SK-N-MC (cell line): ENCODE results near the gene MAML3.

ENCODE experiments used
- DNase-seq: peaks from one replicate; pipeline ENCODE4 v3.0.0-alpha.2; 2011; ENCODE audit warnings: low read depth, low spot score
- H3K27ac ChIP-seq: fragments of 200-600 bp; sonication (generic); 2 replicates; pipeline ENCODE4 v1.5.1; 2016; ENCODE audit warnings: mixed run types
- H3K36me3 ChIP-seq: fragments of 200-600 bp; sonication (generic); 2 replicates; pipeline ENCODE4 v1.6.1; 2017; ENCODE audit warnings: antibody characterized with exemption, low read length, mixed read lengths; ENCODE audit not compliant: insufficient read depth
- H3K4me3 ChIP-seq: fragments of 200-600 bp; sonication (generic); 2 replicates; pipeline ENCODE4 v1.5.1; 2016
- H3K9ac ChIP-seq: fragments of 200-600 bp; sonication (generic); 2 replicates; pipeline ENCODE4 v1.8.0; 2017; ENCODE audit warnings: mixed run types, mixed read lengths; ENCODE audit not compliant: insufficient read length
- H3K9me3 ChIP-seq: fragments of 200-600 bp; sonication (generic); 2 replicates; pipeline ENCODE4 v1.6.1; 2017; ENCODE audit warnings: low read depth, mild to moderate bottlenecking, antibody characterized with exemption, low read length, moderate library complexity, mixed read lengths
- EZH2 ChIP-seq: fragments of 200-600 bp; sonication (generic); IDR thresholded peaks from one replicate; pipeline ENCODE4 v1.6.1; 2017; ENCODE audit warnings: antibody characterized with exemption
- FOXP2 ChIP-seq: optimal IDR thresholded peaks from 2 replicates; pipeline ENCODE3; 2011; ENCODE audit warnings: mild to moderate bottlenecking, moderate library complexity; ENCODE audit not compliant: insufficient read depth; ENCODE audit errors: extremely low read length, control extremely low read depth
- POLR2AphosphoS5 ChIP-seq: IDR thresholded peaks from 2 replicates; pipeline ENCODE4 v1.6.1; 2012; ENCODE audit warnings: mild to moderate bottlenecking, low read depth, low read length, borderline replicate concordance

MAML3 gene

DNA sequence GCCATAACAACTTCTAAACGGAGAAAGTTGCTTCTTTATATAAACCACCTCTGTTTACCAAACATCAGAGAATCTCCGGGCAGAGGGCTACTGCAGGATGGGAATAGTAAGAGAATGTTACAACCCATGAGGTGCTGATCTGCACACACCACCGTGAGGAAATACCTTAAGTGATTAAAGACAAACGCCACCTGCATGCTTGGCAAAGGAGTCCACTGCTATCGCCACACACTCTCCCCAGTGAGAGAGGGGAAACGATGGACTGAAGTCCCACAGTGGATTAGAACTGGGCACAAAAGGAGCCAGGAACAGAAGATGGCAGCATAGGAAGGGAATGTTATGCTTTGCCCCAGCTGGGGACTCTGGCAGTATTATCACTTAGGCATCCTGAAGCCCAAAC is 15.6 kb downstream of the MAML3 start:
- no peak for DNase-seq
- H3K4me3 ChIP-seq: no peak overlapping the region
- no peak overlapping the region for H3K9ac ChIP-seq
- TF ChIP-seq EZH2: no peak
- no peak for TF ChIP-seq FOXP2
- no peak for TF ChIP-seq POLR2AphosphoS5
- no peaks in the 10 kb centered on the region for H3K36me3 ChIP-seq
- H3K9me3 ChIP-seq: no peaks in the 10 kb centered on the region
- no peak overlapping the region for H3K27ac ChIP-seq

DNA sequence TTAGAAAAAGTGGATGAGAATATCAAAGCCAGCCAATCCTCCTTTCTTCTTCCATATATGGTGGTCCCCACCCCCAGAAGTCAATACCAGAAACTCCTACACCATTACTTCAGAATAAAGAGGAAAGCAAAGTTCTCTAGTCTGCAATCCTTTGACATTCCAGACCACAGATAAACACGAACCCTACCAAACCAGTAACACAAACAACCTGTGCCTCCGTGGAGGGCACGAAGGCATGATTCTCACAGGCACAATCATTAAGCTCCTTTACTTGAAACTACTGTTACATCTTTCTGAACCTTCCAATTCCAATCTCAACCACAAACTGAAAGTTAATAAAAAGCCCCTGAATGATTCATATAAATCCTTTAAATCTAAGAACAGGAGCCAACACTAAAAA is 16.3 kb downstream of the MAML3 start:
- TF ChIP-seq POLR2AphosphoS5: no peak
- peak overlapping the region; percentile 78 for H3K27ac ChIP-seq
- no peaks in the 10 kb centered on the region for H3K9me3 ChIP-seq
- no peak overlapping the region for H3K9ac ChIP-seq
- no peaks in the 10 kb centered on the region for H3K36me3 ChIP-seq
- no peak for DNase-seq
- 0 out of 2 replicates have a peak overlapping the region, but pooled peaks have one; percentile 40 for H3K4me3 ChIP-seq

GRCh38 chr4:140136509-140136908 is 17.5 kb downstream of the MAML3 start:
- H3K36me3 ChIP-seq: no peaks in the 10 kb centered on the region
- H3K9ac ChIP-seq: no peak overlapping the region
- no peak for DNase-seq
- H3K9me3 ChIP-seq: no peaks in the 10 kb centered on the region
- no peak for TF ChIP-seq FOXP2
- no peak for TF ChIP-seq EZH2
- no peak overlapping the region for H3K27ac ChIP-seq
- H3K4me3 ChIP-seq: no peak overlapping the region

DNA sequence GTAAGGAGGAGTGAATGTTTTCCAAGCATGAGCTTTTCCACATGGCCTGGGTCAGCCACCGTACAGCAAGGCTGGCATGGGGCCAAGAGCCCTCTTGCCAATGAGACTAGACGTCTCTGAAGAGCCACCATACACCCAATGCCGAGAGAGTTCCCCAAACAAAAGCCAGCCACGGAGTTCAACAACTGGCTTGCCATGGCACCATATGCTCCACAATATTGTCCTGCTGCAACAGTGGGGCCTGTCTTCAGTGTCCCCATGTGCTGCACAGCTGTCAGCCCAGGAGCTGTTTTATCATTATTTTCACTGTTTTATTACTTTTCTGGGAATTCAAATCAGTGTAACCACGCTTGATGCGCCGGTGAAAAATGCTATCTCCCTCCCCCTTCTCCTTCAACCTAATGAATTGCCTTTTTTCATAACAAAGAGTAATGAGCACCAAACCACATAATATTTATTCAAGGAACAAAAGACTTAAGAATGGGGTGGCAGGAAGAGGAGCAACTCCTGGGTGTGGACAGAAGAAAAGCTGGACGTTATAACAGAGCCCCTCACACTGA is 18.4 kb downstream of the MAML3 start:
- TF ChIP-seq FOXP2 (no peak), EZH2 (no peak), POLR2AphosphoS5 (no peak)
- Histone ChIP-seq H3K9ac (peak overlapping the region; percentile 11), H3K4me3 (peak overlapping the region; percentile 52), H3K27ac (peak overlapping the region; percentile 29; the same call in 1 of the 2 replicates), H3K9me3 (no peaks in the 10 kb centered on the region), H3K36me3 (no peaks in the 10 kb centered on the region)
- no peak for DNase-seq

GRCh38 chr4:140134746-140135425 is 19.1 kb downstream of the MAML3 start:
- Histone ChIP-seq H3K9me3 (no peaks in the 10 kb centered on the region), H3K9ac (no peak overlapping the region), H3K36me3 (no peaks in the 10 kb centered on the region), H3K4me3 (peak overlapping the region; percentile 52), H3K27ac (peak overlapping the region; percentile 29; the same call in 1 of the 2 replicates)
- TF ChIP-seq EZH2: no peak
- no peak for TF ChIP-seq POLR2AphosphoS5
- TF ChIP-seq FOXP2: no peak
- DNase-seq: no peak

DNA sequence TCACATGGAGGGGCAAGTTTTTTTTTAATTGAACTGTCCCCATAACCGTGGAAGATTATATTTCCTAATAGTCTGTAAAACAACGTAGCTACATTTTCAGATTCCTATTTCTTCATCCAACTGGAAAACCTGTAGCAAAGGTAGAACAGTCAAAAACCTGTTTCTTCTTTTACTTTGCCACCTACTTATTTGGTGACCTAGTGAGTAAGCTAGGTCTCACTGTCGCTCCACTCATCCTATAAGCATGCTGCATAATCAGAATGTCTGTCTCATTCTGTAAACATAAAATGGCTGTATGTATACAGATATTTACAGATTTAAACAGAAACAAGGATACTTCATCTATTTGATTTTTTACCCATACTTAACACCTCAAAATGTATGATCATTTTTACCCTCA is 20.4 kb downstream of the MAML3 start:
- no peak for TF ChIP-seq POLR2AphosphoS5
- TF ChIP-seq EZH2: no peak
- no peak for TF ChIP-seq FOXP2
- no peak overlapping the region for H3K27ac ChIP-seq
- H3K4me3 ChIP-seq: no peak overlapping the region
- H3K9me3 ChIP-seq: no peaks in the 10 kb centered on the region
- H3K9ac ChIP-seq: no peak overlapping the region
- no peak for DNase-seq
- H3K36me3 ChIP-seq: no peaks in the 10 kb centered on the region

DNA sequence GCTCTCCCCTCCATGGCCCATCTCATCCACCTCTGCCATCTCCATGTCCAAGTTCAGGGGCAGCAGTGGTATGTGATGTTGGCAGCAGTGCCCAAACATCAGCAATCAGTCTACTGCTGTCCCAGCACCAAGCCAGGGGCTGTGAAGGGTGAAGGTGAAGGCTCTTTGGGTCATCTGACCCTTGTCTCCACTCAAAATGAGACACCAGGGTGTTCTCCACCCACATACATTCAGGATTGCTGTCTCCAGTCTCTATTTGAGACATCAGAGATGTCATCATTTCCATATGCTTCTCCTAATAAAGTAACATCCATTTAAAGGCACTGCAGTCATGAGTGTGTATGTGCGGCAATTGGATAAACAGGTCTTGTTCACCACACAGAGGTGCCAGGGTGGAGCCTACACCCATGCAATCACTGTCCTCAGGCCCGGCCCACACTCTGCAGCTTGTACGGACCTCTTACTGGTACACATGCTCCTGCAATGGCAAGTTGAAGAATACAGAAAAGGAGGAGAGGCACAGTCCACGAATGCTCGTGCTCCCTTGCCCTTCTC is 22.2 kb downstream of the MAML3 start:
- Histone ChIP-seq H3K9ac (no peak overlapping the region), H3K4me3 (no peak overlapping the region), H3K27ac (no peak overlapping the region), H3K9me3 (no peaks in the 10 kb centered on the region), H3K36me3 (no peaks in the 10 kb centered on the region)
- TF ChIP-seq FOXP2 (no peak), EZH2 (no peak), POLR2AphosphoS5 (no peak)
- no peak for DNase-seq

DNA sequence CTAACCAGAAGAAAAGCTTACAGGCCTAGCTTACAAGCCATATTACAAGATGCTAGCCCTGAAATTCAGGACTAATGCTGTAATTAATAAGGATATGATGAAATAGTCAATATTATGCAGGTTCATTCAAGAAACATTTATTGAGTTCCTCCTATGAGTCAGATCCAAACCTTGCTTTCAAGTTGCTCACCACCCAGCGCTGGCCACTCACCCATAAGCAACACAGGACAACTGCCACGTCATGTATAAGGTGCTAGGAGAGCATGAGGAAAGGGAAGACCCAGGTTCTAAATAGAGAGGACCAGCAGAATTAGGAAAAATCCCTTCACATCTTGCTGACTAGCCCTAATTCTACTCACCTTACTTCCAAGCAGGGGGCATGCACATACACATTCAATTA is 23.3 kb downstream of the MAML3 start:
- DNase-seq: no peak
- Histone ChIP-seq H3K9me3 (no peaks in the 10 kb centered on the region), H3K27ac (no peak overlapping the region), H3K9ac (no peak overlapping the region), H3K36me3 (no peaks in the 10 kb centered on the region), H3K4me3 (no peak overlapping the region)
- TF ChIP-seq EZH2 (no peak), POLR2AphosphoS5 (no peak), FOXP2 (no peak)
